HepG2 (cell line): ENCODE results near the gene PGC. TPM values are rescaled to one million over a fixed set of nuclear protein-coding genes. Genes with fewer than 3 reads are reported as not detected.

Experiments
- GMEB2 ChIP-seq: IDR thresholded peaks from 2 replicates; pipeline ENCODE4 v1.6.1; 2016; ENCODE audit warnings: missing biosample characterization, missing genetic modification reagents, low read depth
- HDAC1 ChIP-seq: sonication (generic); formaldehyde crosslinking; IDR thresholded peaks from 2 replicates; pipeline ENCODE4 v1.5.1; 2020; ENCODE audit warnings: mild to moderate bottlenecking, missing genetic modification reagents
- HNF1B ChIP-seq: sonication (generic); formaldehyde crosslinking; IDR thresholded peaks from 2 replicates; pipeline ENCODE4 v1.5.1; 2020; ENCODE audit warnings: mild to moderate bottlenecking, moderate library complexity, missing genetic modification reagents
- ISX ChIP-seq: sonication (generic); formaldehyde crosslinking; conservative IDR thresholded peaks from 2 replicates; pipeline ENCODE4 v1.5.0; 2020; ENCODE audit warnings: missing genetic modification reagents
- MYPOP ChIP-seq: sonication (generic); formaldehyde crosslinking; IDR thresholded peaks from 2 replicates; pipeline ENCODE4 v1.8.1; 2023; ENCODE audit warnings: mild to moderate bottlenecking, moderate library complexity, missing genetic modification reagents
- PHF8 ChIP-seq: sonication (generic); formaldehyde crosslinking; IDR thresholded peaks from 2 replicates; pipeline ENCODE4 v1.5.0; 2020; ENCODE audit warnings: missing genetic modification reagents
- PLSCR1 ChIP-seq: sonication (generic); formaldehyde crosslinking; IDR thresholded peaks from 2 replicates; pipeline ENCODE4 v1.5.0; 2020; ENCODE audit warnings: missing genetic modification reagents, mild to moderate bottlenecking, borderline replicate concordance
- RERE ChIP-seq: IDR thresholded peaks from 2 replicates; pipeline ENCODE4 v1.6.1; 2016; ENCODE audit warnings: low read depth, missing genetic modification reagents, missing compliant biosample characterization
- RFX1 ChIP-seq: fragments of 450-650 bp; IDR thresholded peaks from 2 replicates; pipeline ENCODE4 v1.6.1; 2017
- THAP7 ChIP-seq: sonication (generic); formaldehyde crosslinking; IDR thresholded peaks from 2 replicates; pipeline ENCODE4 v1.8.1; 2023; ENCODE audit warnings: mild to moderate bottlenecking, missing genetic modification reagents
- ZFP1 ChIP-seq: IDR thresholded peaks from 2 replicates; pipeline ENCODE4 v1.6.1; 2016
- ZNF280B ChIP-seq: sonication (generic); formaldehyde crosslinking; IDR thresholded peaks from 2 replicates; pipeline ENCODE4 v1.5.0; 2020; ENCODE audit warnings: missing genetic modification reagents, mild to moderate bottlenecking, borderline replicate concordance
- ZNF34 ChIP-seq: sonication (generic); formaldehyde crosslinking; IDR thresholded peaks from 2 replicates; pipeline ENCODE4 v1.4.0; 2020; ENCODE audit warnings: mild to moderate bottlenecking, missing genetic modification reagents, borderline replicate concordance
- ZNF556 ChIP-seq: sonication (generic); formaldehyde crosslinking; IDR thresholded peaks from 2 replicates; pipeline ENCODE4 v1.4.0; 2020; ENCODE audit warnings: mild to moderate bottlenecking, missing genetic modification reagents, borderline replicate concordance
- ZNF670 ChIP-seq: sonication (generic); formaldehyde crosslinking; IDR thresholded peaks from 2 replicates; pipeline ENCODE4 v1.8.0; 2022; ENCODE audit warnings: mild to moderate bottlenecking, missing genetic modification reagents, borderline replicate concordance
- ZNF740 ChIP-seq: sonication (generic); formaldehyde crosslinking; IDR thresholded peaks from 2 replicates; pipeline ENCODE4 v1.4.0; 2020; ENCODE audit warnings: missing genetic modification reagents
- ZNF83 ChIP-seq: sonication (generic); formaldehyde crosslinking; IDR thresholded peaks from 2 replicates; pipeline ENCODE4 v1.4.0; 2020; ENCODE audit warnings: missing genetic modification reagents, mild to moderate bottlenecking, borderline replicate concordance
- polyA plus RNA-seq, 8 experiments: library from polyadenylated mRNA; depleted of rRNA in 3 of 8; stranded (reverse) in 7 of 8; unstranded in 1 of 8; fragments of >200 nt; fragmentation: Illumina TruSeq in 4 of 8; extraction: Trizol in 4 of 8; gene quantifications; 2 replicates each; pipeline versions ENCODE4 v1.2.1 to v1.2.3, GENCODE V29; 2011 to 2016; ENCODE audit warnings: low read depth in 4 of 8, missing spikeins in 1 of 8, mixed read lengths in 1 of 8; ENCODE audit not compliant: insufficient read depth in 1 of 8
- total RNA-seq, 5 experiments: library from RNA; depleted of rRNA; stranded (reverse); fragments of >200 nt; fragmentation: Illumina TruSeq; extraction: Trizol; gene quantifications; 2 replicates each; pipeline ENCODE4 v1.2.3, GENCODE V29; 2016; ENCODE audit warnings: low read depth in 1 of 5

The PGC gene
- total and polyA plus RNA-seq, 2 of the 13 experiments (the other 11 are each of a cell fraction or from before 2014, with no cell fraction given): 426 to 502 TPM

- no peak for TF ChIP-seq MYPOP (CRISPR knock-in tag)
- no peak for TF ChIP-seq HNF1B (CRISPR knock-in tag)
- no peak for TF ChIP-seq ZNF670 (CRISPR knock-in tag)
- no peak for TF ChIP-seq ZNF556 (CRISPR knock-in tag)
- TF ChIP-seq ZNF34: no peak
- TF ChIP-seq ZNF740 (CRISPR knock-in tag): no peak
- no peak for TF ChIP-seq GMEB2 (CRISPR knock-in tag)
- no peak for TF ChIP-seq ZNF83
- no peak for TF ChIP-seq ZFP1 (CRISPR knock-in tag)
- peak; percentile 43; the same call in 1 of the 2 replicates for TF ChIP-seq ZNF280B (CRISPR knock-in tag)
- no peak for TF ChIP-seq THAP7 (CRISPR knock-in tag)
- no peak for TF ChIP-seq ISX
- TF ChIP-seq RFX1: no peak
- TF ChIP-seq HDAC1 (CRISPR knock-in tag): no peak
- TF ChIP-seq PLSCR1 (CRISPR knock-in tag): no peak
- no peak for TF ChIP-seq PHF8 (CRISPR knock-in tag)
- TF ChIP-seq RERE (CRISPR knock-in tag): no peak
These were observed 9.2 kb upstream of the PGC start (continued) for GRCh38 chr6:41756354-41756753.
